ENCODE data around the gene ACACB.
"Not testable (repeated sequence)": the region's sequence is repeated elsewhere in the genome, so short reads cannot be mapped to it uniquely, and the experiment has no call there.

The ACACB gene

DNA sequence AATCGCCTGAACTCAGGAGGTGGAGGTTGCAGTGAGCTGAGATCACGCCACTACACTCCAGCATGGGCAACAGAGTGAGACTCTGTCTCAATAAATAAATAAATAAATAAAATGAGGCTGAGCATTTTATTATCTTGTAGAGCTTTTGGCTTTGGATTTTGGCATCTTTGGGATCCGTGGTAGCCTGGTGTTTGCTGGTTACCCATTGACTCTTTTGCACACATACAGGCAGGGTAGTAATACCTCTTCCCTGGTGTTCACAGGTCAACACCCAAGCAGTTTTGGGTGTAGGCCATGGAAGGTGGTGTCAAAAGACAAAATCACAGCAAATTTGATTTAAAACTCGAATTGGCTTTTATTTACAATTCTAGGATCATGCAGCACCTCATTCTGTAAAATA is 27.8 kb downstream of the ACACB start:
- DNase-seq: no peak

DNA sequence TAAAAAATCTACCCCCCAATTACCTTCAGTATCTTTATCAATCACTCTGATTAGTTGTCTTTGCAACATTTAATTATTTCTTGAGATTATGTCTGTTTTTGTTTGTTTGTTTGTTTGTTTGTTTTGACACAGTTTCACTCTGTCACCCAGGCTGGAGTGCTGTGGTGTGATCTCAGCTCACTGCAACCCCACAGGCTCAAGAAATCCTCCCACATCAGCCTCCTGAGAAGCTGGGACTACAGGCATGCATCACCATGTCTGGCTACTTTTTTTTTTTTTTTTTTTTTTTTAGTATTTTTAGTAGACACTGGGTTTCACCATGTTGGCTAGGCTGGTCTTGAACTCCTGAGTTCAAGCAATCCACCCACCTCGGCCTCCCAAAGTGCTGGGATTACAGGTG is 30.7 kb downstream of the ACACB start:
- not testable (repeated sequence) for DNase-seq

DNA sequence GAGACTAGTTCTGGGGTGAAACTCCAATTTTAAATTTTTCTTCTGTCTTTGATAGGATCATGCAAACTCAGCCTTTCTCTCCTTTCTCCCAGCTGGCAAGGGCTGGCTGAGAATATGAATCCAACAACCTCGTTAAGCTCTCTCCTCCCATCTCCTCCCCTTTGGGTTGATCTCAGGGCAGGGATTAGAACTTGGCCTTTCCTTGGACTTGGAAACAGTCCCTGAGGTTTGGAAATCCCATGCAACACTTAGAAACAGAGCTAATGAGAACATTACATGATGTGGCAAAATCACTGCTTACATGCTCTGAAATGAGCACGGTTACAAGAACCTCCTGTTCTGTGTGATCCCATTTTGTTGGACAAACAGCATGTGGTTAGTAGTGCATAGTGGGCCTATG is 31.6 kb downstream of the ACACB start:
- no peak for DNase-seq

DNA sequence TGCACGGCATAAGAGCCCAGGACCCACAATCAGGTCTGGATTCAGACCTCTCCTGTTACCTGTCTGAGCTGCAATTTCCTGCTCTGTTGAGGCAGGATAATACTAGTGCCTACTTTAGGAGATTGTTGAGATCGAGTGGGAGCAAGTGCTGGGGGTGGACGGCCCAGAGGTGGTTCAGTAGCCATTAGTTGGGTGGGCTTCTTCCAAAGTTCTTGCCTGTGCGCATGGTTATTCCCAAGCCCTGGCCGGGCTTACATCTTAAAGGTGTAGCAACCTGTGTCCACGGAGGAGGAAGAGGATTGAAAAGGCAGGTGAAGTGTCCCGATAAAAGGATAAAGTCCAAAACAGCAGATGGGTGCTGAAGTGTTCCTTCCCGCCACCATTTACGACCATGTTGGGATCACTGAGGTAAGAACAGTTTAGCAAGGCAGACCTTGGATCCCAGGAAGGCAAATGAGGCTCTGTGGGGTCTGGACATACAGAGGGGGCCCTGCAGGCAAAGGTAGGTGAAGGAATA is 33.8 kb downstream of the ACACB start:
- DNase-seq: no peak

DNA sequence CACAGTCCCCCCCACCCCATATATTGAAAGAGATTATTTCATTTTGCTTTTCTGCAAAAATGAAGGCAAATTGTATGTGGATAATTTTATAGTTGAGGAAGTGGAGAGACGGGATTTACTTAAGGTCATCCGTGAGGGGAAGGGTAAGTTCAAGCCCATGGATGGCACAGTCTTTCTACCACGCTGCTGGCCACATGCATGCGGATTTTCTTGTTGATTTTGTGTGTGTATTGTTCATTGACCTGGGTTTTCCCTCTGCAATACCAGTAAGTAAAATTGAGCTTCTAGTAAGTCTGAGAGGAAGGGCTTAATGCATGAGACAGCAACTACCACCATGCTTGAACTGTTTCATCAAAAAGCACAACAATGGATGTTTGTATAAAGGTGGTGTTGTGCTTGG is 35.1 kb downstream of the ACACB start:
- no peak for DNase-seq

DNA sequence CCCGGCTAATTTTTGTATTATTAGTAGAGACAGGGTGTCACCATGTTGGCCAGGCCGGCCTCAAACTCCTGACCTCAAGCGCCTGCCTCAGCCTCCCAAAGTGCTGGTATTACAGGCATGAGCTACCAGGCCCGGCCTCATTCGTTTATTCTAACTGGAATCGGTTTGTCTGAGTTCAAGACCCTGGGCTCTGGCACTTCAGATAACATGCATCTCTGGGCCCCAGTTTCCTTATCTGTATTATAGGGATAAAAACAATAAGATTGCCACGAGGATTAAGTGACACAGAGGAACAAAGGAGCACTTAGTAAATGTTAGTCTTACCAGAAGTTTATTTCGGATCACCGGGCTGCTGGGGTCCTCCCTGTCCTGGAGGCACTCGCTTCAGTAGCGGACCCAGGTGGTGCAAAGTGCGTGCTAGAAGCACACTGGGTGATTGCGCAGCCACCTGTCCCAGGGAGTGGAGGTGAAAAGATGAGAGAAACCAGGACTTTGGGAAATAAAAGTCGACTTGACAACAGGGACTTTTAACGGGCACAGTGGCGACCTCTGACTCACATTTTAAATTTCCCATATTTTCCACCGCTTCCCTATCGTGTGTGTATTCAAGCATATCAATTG is 37.5 kb downstream of the ACACB start:
- DNase-seq: no peak

DNA sequence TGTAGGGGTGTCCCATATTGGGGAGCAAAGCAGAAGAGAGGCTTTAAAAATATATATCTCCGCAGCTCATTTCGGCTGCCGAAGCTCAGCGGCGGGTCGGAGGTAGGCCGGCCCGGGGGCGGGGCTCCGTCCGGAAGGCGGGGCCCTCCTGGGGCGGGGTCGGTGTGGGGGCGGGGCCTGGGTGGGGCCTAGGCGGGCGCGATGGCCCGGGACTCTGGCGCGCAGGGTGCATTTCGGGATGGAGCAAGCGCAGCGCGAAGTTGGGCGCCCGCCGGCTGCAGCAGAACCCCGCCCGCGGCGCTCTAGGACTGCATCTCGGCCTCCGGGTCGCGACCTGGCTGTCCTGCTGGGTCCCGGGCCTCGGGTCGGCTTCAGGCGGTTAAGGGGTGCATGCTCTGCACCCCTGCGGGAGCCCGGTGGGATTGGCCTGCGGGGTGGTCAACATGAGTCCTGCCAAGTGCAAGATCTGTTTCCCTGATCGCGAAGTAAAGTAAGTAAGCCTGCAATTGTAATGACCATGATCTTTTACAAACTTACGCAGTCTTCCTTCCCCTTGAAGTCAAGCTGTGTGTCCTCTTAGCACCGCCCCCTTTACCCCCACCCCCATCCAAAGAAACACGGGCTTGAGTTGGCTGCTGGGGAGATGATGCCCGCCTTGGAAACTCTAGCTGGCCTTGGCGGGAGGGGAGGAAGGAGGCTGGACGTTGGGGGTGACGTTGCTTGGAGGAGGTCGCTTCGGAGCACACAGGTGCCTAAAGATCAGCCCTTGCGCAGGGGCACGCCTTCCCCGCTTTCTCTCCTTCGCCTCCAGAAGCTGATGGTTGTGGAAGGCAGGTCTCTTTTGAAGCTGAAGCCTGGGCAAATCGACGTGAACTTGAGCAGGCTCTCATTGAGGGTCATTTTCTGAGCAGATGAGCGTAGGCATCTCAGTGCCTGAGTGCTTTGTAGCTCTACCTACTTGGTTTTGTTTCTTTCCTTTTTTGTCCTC is 38.4 kb downstream of the ACACB start:
- peak; percentile 77 to 84 for DNase-seq

DNA sequence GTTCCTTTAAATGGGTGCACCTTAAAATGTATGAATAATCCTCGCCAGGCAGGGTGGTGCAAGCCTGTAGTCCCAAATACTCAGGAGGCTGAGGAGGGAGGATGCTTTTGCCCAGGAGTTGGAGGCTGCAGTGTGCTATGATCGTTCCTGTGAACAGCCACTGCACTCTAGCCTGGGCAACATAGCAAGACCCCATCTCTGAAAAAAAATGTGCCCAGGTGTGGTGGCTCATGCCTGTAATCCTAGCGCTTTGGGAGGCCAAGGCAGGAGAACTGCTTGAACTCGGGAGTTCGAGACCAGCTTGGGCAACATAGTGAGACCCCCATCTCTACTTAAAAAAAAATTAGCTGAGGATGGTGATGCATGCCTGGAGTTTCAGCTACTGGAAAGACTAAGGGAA is 39.6 kb downstream of the ACACB start:
- no peak for DNase-seq

DNA sequence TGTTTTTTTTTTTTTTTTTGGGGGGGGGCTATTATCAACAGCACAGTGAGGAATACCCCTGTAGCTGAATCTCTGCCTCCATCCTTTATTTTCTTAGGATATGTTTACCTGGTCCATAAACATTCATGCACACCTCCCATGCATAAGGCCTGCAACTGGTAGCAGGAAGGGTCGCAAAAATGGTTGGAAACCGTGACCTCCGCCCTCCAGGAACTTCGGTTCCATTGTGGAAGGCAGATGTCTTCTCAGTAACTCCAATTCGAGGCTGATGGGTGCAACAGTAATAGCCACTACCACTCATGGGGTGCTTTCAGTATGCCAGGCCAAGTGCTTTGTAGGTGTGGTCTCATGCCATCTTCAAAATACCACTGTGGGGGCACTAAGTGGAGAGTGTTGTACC is 40.2 kb downstream of the ACACB start:
- DNase-seq: no peak

DNA sequence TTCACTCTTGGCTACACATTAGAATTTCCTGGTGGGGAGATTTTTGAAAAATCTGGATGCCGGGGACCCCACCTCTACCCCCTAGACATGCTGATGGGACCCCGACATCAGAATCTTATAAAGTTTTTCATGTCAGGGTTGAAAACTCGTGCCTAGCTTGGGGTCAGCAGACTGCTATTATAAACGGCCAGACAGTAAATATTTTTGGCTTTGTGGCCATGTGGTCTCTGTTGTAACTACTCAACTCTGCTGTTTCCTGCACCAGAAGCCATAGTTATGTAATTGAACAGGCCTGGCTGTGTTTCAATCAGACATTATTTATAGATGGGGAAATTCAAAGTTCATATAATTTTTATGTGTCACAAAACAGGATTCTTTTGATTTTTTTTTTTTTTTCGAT is 41.6 kb downstream of the ACACB start:
- no peak for DNase-seq

DNA sequence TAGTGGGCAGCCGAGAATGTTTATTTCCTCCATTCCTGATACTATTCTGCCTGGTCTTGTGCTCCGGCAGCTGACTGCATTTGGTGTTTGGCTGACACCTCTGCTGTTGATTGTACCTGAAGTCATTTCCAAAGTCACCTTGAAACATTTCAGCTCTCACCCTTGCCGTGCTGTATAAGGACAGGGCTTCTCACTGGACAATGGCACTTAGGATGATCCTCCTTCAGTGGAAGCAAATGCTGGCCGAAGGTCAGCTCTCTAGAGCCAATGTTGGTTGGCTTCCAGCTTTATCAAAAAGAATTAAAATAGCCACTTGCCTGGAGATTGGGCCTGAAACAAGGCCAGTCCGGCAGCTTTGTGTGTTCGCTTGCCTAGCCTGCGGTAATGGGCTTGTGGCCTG is 44.0 kb downstream of the ACACB start:
- no peak for DNase-seq

DNA sequence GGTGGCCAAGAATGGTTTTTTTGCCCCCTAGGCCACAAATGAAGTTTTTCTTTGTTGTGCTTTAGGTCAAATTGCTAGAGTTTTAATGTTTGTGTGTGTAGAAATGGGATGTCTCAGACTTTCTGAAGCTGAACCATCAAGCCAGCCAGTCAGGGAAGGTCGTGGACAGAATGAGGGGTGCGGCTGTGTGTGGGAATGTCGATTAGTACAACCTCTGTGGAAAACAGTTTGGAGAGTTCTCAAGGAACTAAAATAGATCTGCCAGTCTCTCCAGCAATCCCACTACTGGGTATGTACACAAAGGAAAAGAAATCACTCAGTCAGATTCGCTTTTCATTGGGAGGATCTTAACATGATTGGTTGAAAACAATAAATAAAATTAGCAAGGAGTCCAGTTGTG is 44.5 kb downstream of the ACACB start:
- no peak for DNase-seq

DNA sequence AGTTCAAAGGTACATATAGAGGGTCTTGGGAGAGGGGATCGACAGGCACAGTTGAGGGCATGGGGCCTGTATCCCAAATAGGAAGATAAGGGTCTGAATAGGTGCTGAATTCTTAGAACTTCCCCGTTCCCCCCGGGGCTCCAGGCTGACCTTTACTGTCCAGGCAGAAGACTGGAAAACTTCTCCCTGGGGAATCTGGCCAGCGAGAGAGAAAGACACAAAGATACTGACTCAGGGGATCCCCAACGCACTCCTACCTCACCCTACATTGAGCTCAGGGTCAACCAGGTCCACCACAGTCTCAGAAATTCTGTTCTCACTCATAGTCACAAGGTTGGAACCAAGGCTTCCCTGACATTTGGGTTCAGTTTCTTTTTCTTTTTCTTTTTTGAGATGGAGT is 46.2 kb downstream of the ACACB start:
- no peak for DNase-seq

DNA sequence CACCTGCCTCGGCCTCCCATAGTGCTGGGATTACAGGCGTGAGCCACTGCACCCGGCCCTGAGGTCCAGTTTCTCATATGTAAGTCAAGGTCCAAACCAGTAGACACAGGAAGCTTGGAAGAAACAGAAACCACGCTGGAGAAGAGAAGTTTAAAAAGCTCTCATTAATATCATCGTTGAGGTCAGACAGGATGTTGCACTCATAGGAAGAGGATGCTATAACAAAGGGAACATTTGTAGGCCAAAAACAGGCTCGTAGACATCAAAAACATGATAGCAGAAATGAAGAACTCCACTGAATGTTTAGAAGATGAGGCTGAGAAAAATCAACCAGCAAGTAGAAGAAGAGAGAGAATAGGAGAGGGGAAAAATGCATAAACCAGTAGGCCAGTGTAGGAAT is 46.8 kb downstream of the ACACB start:
- no peak for DNase-seq

DNA sequence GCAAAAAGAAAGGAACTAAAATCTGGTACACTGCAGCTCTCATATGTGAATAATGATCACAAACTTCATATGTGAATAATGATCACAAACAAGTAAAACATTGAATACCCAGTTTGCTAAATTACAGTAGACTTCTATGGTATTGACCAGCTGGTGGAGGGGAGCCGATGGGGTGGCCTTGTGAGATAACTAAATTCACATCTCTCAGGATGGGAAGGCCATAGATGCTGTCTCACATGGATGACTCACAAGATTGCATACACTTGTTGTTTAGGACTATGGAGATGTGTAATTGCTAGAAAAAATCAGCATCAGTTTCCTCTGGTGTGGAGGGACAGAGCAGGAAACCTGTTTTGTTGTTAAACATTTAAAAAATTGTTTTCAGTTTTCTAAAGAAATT is 49.2 kb downstream of the ACACB start:
- no peak for DNase-seq

DNA sequence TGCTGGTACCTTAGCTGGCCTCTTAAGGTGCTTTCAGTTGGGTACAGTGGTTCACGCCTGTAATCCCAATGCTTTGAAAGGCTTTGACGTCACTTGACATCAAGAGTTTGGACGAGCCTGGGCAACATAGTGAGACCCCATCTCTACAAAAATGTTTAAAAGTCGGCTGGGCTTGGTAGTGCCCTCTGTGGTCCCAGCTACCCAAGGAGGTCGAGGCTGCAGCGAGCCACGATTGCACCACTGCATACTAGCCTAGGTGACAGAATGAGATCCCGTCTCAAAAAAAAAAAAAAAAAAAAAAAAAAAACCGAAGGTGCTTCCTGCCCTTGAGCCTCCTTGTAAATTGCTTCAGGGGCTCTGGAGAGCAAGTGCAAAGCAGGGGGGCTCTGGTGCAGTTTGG is 50.0 kb downstream of the ACACB start:
- no peak for DNase-seq

DNA sequence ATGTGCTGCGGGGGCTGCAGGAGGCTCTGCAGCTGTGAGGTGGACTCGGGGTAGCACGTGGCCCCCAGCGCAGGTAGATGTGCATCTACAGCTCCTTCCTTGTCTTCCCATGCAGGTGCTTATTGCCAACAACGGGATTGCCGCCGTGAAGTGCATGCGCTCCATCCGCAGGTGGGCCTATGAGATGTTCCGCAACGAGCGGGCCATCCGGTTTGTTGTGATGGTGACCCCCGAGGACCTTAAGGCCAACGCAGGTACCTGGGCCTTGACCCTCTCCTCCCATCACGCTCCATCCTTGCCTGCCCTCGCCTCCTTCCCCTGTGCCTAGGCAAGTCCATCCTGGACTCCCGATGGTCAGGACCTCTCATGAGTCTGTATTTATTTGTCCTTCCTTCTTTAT is 51.4 kb downstream of the ACACB start:
- DNase-seq: no peak

DNA sequence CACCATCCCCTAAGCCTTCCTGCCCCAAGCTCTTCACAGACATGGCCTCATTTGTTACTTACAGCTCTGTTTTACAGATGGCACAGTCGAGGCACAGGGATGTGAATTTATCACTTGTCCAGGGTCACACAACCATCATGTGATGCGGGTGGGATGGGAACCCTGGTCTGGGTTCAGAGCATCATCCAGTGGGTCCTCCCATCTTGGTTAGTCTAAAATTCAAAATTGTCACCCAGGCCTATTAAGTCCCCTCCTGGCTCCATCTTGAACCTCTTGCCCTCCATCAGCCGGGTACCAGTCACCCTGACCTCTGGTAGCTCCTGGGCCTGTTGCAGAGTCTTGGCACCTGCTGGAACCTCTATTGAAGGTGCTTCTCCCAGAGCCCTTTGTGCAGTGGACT is 52.9 kb downstream of the ACACB start:
- no peak for DNase-seq

DNA sequence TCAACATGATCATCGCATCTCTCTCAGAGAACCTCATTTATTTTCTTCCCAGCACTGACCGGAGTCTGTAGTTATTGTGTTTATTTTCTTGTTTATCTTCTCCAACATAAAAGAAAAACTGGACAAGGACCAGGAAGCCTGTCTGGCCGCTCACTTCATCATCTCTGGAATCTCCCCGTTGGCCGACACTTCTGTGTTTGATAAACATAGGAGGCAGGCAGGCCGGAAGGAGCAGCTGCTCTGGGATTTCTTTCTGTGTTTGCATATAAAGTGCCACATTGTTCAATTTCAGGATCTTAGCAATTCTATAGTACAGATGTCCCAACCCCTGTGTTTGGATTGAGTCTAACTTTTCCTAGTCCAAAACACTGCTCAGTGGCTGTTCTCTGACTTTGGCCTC is 53.3 kb downstream of the ACACB start:
- no peak for DNase-seq

DNA sequence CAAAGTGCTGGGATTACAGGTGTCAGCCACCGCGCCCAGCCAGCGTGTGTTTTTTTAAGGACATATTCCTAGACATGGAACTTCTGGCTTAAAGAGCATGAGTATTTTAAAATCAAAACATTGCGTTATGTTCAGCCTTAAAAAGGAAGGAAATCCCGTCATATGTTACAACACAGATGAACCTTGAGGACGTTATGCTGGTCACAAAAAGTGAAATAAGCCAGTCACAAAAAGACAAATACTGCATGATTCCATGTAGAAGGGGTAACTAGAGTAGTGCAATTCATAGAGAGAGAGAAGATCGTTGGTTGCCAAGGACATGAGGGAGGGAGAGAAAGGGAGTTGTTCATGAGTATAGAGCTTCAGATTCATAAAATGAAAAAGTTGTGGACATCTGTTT is 53.9 kb downstream of the ACACB start:
- no peak for DNase-seq

DNA sequence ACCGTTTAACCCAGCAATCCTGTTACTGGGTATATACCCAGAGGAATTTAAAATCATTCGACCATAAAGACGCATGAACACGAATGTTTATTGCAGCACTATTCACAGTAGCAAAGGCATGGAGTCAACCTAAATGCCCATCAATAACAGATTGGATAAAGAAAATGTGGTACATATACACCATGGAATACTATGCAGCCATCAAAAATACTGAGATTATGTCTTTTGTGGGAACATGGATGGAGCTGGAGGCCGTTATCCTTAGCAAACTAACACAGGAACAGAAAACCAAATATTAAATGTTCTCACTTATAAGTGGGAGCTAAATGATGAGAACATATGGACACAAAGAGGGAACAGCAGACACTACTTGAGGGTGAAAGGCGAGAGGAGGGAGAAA is 56.4 kb downstream of the ACACB start:
- not testable (repeated sequence) for DNase-seq

DNA sequence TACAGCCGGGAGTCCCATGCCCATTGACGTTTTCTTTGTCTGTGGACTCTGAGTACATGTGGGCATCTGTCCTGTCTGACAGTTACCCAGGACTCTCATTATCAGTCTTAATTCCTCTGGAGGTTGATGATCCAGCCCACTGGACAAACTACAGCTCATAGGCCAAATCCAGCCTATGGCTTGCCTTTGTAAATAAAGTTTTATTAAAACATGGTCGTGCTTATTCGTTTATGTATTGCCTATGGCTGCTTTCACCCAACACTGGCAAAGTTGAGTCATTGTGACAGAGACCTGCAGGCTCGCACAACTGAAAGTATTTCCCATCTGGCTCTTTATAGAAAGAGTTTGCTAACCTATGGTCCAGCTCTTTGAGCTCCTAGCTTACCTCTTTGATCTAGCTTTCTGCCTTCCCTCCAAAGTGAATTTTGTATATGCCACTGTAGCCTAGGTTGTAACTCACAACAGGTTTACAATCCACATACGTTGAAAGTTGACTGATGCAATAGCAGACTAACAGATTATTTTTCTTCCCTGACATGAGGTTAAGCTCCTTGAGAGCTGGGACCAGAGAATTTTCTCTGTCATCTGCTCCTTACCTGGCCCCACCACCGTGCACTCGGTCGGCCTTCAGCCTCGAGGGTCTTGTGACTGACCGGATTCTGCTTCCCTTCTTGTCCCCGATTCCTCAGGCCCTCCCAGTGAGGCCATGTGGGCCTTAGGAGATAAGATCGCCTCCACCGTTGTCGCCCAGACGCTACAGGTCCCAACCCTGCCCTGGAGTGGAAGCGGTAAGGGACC is 57.3 kb downstream of the ACACB start:
- no peak for DNase-seq

DNA sequence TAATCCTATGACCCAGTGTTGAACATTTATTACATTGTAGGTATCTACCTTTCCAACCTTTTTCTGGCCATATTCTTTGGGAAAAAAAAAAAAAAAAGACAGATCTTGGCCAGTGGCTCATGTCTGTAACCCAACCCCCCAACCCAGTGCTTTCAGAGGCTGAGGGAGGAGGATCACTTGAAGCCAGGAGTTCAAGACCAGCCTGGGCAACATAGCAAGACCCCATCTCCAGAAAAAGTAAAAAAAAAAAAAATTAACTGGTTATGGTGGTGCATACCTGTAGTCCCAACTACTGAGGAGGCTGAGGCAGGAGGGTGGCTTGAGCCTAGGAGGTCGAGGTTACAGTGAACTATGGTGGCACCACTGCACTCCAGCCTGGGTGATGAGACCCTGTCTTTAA is 58.1 kb downstream of the ACACB start:
- DNase-seq: no peak

DNA sequence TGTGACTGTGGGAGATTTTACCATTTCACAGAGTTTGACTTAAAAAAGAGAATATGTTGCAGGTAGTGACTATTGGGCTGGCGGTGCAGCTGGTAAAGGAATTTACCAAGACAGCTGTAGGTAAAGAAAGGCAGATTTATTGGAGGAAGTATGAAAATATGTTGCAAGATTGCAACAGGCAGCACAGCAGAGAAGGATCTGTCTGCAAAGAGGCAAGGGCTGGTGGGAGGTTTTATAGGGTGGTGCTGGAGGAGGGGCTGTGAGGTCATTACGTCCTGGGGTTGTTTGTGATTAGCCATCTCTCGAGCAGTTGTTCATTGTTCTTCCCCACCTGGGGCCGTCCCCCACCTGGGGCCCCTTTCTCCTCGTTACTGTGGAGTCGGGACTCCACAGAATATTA is 62.1 kb downstream of the ACACB start:
- DNase-seq: no peak

All from stimulated activated CD4-positive, alpha-beta T cell treated with anti-CD3 and anti-CD28 coated beads, Interleukin-2, amount 100 ng/mL, for 48 hours (primary cell).